ENCODE measurements around the gene PCDHGA2.

Gene PCDHGA2

DNA sequence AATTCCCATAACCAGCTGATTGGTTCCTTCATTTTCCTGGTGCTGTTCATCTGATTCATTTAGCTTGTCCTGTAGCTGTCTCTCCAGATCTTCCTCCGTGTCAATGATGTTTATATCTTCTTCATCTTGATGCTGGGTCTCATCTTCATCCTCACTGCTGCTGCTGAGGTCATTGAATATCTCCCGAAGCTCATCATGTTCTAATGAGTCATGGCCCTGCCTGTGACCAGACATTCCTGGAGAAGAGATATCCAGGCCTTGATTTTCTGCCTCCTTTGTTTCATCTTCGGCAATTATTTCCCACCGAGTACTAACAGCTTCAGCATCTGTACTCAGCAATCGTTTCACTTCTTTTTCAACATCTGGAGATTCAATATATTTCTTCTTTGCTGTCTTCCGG lies 19.4 kb upstream of the PCDHGA2 start:
- Histone ChIP-seq H3K36me3 (peaks cover 39% of the 10 kb centered on the region), H3K27me3 (ENCODE audit: insufficient read depth, low read depth, severe bottlenecking) (no peaks in the 10 kb centered on the region)

DNA sequence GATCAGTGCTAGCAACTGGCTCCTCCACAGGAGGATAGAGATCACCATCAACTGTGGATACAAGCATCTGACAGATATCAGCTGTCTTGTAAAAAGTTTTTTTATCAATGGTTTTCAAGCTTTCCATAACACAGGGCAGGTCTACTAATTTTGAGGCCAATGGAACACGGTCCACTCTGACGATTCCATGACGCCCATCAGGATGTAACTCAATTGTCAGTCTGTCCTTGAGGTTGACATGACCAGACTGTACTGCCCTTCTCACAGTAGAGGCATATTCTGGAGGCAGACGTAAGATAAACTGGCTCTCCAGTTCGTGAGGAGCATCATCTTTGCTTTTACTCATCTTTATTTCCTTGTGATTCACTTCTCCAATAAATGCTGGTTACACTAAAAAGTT lies 18.9 kb upstream of the PCDHGA2 start:
- Histone ChIP-seq H3K36me3 (peaks cover 39% of the 10 kb centered on the region), H3K9me3 (ENCODE audit: severe bottlenecking) (peaks cover 29% of the 10 kb centered on the region), H3K27me3 (ENCODE audit: insufficient read depth, low read depth, severe bottlenecking) (no peaks in the 10 kb centered on the region), H3K27ac (no peak overlapping the region; the same call in 1 of the 2 replicates), H3K4me3 (ENCODE audit: low read depth, low read length) (peak overlapping the region; percentile 100)
- TF ChIP-seq, protein P1, sequence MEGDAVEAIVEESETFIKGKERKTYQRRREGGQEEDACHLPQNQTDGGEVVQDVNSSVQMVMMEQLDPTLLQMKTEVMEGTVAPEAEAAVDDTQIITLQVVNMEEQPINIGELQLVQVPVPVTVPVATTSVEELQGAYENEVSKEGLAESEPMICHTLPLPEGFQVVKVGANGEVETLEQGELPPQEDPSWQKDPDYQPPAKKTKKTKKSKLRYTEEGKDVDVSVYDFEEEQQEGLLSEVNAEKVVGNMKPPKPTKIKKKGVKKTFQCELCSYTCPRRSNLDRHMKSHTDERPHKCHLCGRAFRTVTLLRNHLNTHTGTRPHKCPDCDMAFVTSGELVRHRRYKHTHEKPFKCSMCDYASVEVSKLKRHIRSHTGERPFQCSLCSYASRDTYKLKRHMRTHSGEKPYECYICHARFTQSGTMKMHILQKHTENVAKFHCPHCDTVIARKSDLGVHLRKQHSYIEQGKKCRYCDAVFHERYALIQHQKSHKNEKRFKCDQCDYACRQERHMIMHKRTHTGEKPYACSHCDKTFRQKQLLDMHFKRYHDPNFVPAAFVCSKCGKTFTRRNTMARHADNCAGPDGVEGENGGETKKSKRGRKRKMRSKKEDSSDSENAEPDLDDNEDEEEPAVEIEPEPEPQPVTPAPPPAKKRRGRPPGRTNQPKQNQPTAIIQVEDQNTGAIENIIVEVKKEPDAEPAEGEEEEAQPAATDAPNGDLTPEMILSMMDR (IDR thresholded peaks at IDR 0.05; ENCODE audit: low read depth, low read length): no peak
- no peak for DNase-seq

More for the DNA sequence above, 19.4 kb upstream of the PCDHGA2 start:
- Histone ChIP-seq H3K4me3 (ENCODE audit: low read depth, low read length) (no peak overlapping the region), H3K27ac (no peak overlapping the region), H3K9me3 (ENCODE audit: severe bottlenecking) (peaks cover 29% of the 10 kb centered on the region)
- TF ChIP-seq, protein P1 (IDR thresholded peaks at IDR 0.05; ENCODE audit: low read depth, low read length): no peak
- DNase-seq: no peak

- H3K27me3 ChIP-seq (ENCODE audit: insufficient read depth, low read depth, severe bottlenecking): no peaks in the 10 kb centered on the region
- TF ChIP-seq, protein P1 (IDR thresholded peaks at IDR 0.05; ENCODE audit: low read depth, low read length): peak; percentile 81
- H3K27ac ChIP-seq: peak within 1 kb of the TSS; percentile 94
- DNase-seq: peak; percentile 92
- H3K9me3 ChIP-seq (ENCODE audit: severe bottlenecking): peaks cover 29% of the 10 kb centered on the region
- H3K36me3 ChIP-seq: peaks cover 39% of the 10 kb centered on the region
- H3K4me3 ChIP-seq (ENCODE audit: low read depth, low read length): peak within 1 kb of the TSS; percentile 100
Measured at GRCh38 chr5:141320225-141321169, 18.1 kb upstream of the PCDHGA2 start, which contains the start of gene TAF7. Gene TAF7, minus strand, starts transcription at chr5:141320784. Its CDS starts 740 bp downstream, at chr5:141320044.

DNA sequence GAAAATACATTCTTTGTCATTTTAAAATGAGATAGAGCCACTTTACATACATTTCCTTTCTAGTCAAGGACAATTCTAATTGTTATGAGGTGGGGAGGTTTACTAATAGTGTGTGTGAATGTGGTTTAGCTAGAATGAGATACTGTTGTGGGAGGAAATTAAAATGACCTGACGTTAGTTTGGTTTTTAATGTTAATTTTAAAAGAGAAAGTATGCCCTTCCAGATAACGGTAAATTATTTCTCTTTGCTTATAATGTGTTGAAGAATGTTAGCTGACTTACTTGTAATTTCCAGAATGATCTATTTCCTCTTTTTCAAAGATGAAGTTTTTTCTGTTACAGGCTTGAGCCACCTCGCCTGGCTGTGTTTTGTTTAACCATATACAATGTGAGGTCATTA lies 16.3 kb upstream of the PCDHGA2 start:
- H3K36me3 ChIP-seq: peaks cover 30% of the 10 kb centered on the region
- peaks cover 29% of the 10 kb centered on the region for H3K9me3 ChIP-seq (ENCODE audit: severe bottlenecking)
- no peak overlapping the region for H3K27ac ChIP-seq

GRCh38 chr5:141326088-141326854 lies 12.3 kb upstream of the PCDHGA2 start:
- Histone ChIP-seq H3K36me3 (no peaks in the 10 kb centered on the region), H3K9me3 (ENCODE audit: severe bottlenecking) (peaks cover 6% of the 10 kb centered on the region), H3K4me3 (ENCODE audit: low read depth, low read length) (peak overlapping the region; percentile 52), H3K27me3 (ENCODE audit: insufficient read depth, low read depth, severe bottlenecking) (no peaks in the 10 kb centered on the region), H3K27ac (peak overlapping the region; percentile 54)
- peak; percentile 72 for DNase-seq
- TF ChIP-seq, protein P1 (IDR thresholded peaks at IDR 0.05; ENCODE audit: low read depth, low read length): peak; percentile 46; the same call in 1 of the 2 replicates

More for the DNA sequence above, 16.3 kb upstream of the PCDHGA2 start:
- Histone ChIP-seq H3K4me3 (ENCODE audit: low read depth, low read length) (no peak overlapping the region), H3K27me3 (ENCODE audit: insufficient read depth, low read depth, severe bottlenecking) (no peaks in the 10 kb centered on the region)
- TF ChIP-seq, protein P1 (IDR thresholded peaks at IDR 0.05; ENCODE audit: low read depth, low read length): no peak
- DNase-seq: no peak
